Muscle of leg (tissue), 11 donors: ENCODE data around the gene GAB1. TPM values are rescaled to one million over a fixed set of nuclear protein-coding genes. Genes with fewer than 3 reads are reported as not detected.

Source experiments
- DNase-seq: peaks from one replicate; pipeline ENCODE4 v3.0.0; 2013
- H3K27ac ChIP-seq: one replicate; pipeline ENCODE4 v1.5.1; 2013; ENCODE audit warnings: mild to moderate bottlenecking, low read length, control low read depth
- H3K27me3 ChIP-seq: one replicate; pipeline ENCODE4 v1.6.1; 2013; ENCODE audit warnings: low read length; ENCODE audit not compliant: control insufficient read depth, insufficient read depth
- H3K36me3 ChIP-seq: one replicate; pipeline ENCODE4 v1.6.1; 2013; ENCODE audit warnings: low read length; ENCODE audit not compliant: control insufficient read depth, insufficient read depth
- H3K4me1 ChIP-seq: one replicate; pipeline ENCODE4 v1.6.1; 2013; ENCODE audit warnings: low read length; ENCODE audit not compliant: control insufficient read depth, insufficient read depth
- H3K4me3 ChIP-seq: one replicate; pipeline ENCODE4 v1.5.1; 2013; ENCODE audit warnings: low read length, control low read depth
- H3K9me3 ChIP-seq: replicated peaks from 2 replicates; pipeline ENCODE4 v1.6.1; 2013; ENCODE audit warnings: low read depth, low read length; ENCODE audit not compliant: control insufficient read depth
- WGBS: methylation state at CpG from one replicate; pipeline ENCODE4 v1.1.5; 2013; ENCODE audit warnings: missing lambda C conversion rate; ENCODE audit not compliant: insufficient coverage; 5-methylcytosine and 5-hydroxymethylcytosine counted together
- polyA plus RNA-seq, 8 donors: library from polyadenylated mRNA; unstranded; fragments of 120-200 nt; gene quantifications; one replicate each; pipeline versions ENCODE4 v1.2.1 to v1.2.3, GENCODE V29; 2013; ENCODE audit warnings: inconsistent platforms in 1 of 8, low replicate concordance in 1 of 8; ENCODE audit not compliant: insufficient read length in 8 of 8, insufficient read depth in 1 of 8
- total RNA-seq: library from RNA; stranded (reverse); fragments of 120-200 nt; gene quantifications from one replicate; pipeline ENCODE4 v1.2.4, GENCODE V29; 2013

GAB1 gene
- total and polyA plus RNA-seq, 9 donors = 21.5 to 43.1 (median 29.0) TPM

DNA sequence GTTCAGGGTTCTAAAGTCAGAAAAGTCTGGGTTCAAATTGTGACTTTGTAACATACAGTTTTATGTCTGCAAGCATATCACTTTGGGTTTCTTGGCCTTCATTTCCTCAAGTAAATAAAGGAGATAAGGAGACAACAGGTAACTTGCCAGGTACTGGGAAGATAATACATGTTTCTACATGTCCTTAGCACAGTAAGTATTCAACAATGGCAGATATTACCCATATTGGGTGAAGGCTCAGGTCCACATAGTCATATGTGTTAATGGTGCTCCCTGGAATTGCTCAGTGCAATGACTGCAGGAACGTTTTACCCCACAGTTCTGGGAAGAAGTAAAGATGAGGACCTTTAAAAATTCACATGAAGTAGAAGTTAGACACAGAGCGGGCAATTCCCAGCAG, 35.8 kb upstream of the GAB1 start:
- Histone ChIP-seq H3K9me3 (no peaks in the 10 kb centered on the region), H3K36me3 (no peaks in the 10 kb centered on the region), H3K27me3 (no peaks in the 10 kb centered on the region), H3K4me1 (peaks cover 4% of the 10 kb centered on the region), H3K4me3 (no peak overlapping the region), H3K27ac (no peak overlapping the region)
- DNase-seq = no peak
- 67% methylated on average over 1 of the region's 2 CpGs for WGBS

GRCh38 chr4:143302536-143302935, 34.1 kb upstream of the GAB1 start:
- H3K36me3 ChIP-seq = no peaks in the 10 kb centered on the region
- no peaks in the 10 kb centered on the region for H3K27me3 ChIP-seq
- H3K4me1 ChIP-seq = peaks cover 4% of the 10 kb centered on the region
- DNase-seq = peak; percentile 76
- no peak overlapping the region for H3K4me3 ChIP-seq
- no peak overlapping the region for H3K27ac ChIP-seq
- 0% methylated on average over 1 of the region's 1 CpG for WGBS
- H3K9me3 ChIP-seq = no peaks in the 10 kb centered on the region

GRCh38 chr4:143306788-143307187, 29.9 kb upstream of the GAB1 start:
- peaks cover 4% of the 10 kb centered on the region for H3K4me1 ChIP-seq
- no CpG with 5 or more reads among the region's 3 CpGs for WGBS
- H3K27ac ChIP-seq = no peak overlapping the region
- H3K27me3 ChIP-seq = no peaks in the 10 kb centered on the region
- no peaks in the 10 kb centered on the region for H3K9me3 ChIP-seq
- H3K4me3 ChIP-seq = no peak overlapping the region
- no peaks in the 10 kb centered on the region for H3K36me3 ChIP-seq
- no peak for DNase-seq

GRCh38 chr4:143307531-143307930, 29.1 kb upstream of the GAB1 start:
- H3K27ac ChIP-seq = no peak overlapping the region
- no peak overlapping the region for H3K4me3 ChIP-seq
- DNase-seq = no peak
- H3K27me3 ChIP-seq = no peaks in the 10 kb centered on the region
- no peaks in the 10 kb centered on the region for H3K36me3 ChIP-seq
- H3K4me1 ChIP-seq = peaks cover 4% of the 10 kb centered on the region
- no CpG with 5 or more reads among the region's 1 CpG for WGBS
- no peaks in the 10 kb centered on the region for H3K9me3 ChIP-seq

GRCh38 chr4:143308377-143308776, 28.3 kb upstream of the GAB1 start:
- no peak for DNase-seq
- Histone ChIP-seq H3K27me3 (no peaks in the 10 kb centered on the region), H3K9me3 (no peaks in the 10 kb centered on the region), H3K27ac (no peak overlapping the region), H3K36me3 (no peaks in the 10 kb centered on the region), H3K4me3 (no peak overlapping the region), H3K4me1 (no peaks in the 10 kb centered on the region)

DNA sequence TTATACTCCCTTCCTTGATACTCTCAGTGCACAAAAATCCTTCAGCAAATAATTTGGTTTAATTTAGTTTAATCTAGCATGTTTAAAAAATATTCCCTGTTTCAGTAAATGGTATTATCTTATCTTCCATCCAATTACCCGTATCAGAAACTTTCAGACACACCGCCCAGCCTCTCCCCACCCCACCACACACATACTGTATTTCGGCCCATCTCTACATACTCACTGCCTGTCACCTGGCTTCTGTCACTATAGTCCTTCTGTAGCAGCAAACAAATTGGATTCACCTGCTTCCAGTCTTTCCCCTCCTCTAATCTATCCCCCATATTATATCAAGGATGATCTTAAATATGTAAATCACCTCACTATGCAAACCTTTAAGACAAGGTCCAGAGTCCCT, 24.8 kb upstream of the GAB1 start:
- H3K36me3 ChIP-seq = no peaks in the 10 kb centered on the region
- H3K27me3 ChIP-seq = no peaks in the 10 kb centered on the region
- no peaks in the 10 kb centered on the region for H3K4me1 ChIP-seq
- no peak overlapping the region for H3K27ac ChIP-seq
- H3K4me3 ChIP-seq = no peak overlapping the region
- no peak for DNase-seq
- WGBS = 84% methylated on average over 3 of the region's 3 CpGs
- no peaks in the 10 kb centered on the region for H3K9me3 ChIP-seq

- WGBS = no CpG with 5 or more reads among the region's 1 CpG
- H3K4me1 ChIP-seq = no peaks in the 10 kb centered on the region
- no peak overlapping the region for H3K27ac ChIP-seq
- no peak overlapping the region for H3K4me3 ChIP-seq
- H3K27me3 ChIP-seq = no peaks in the 10 kb centered on the region
- H3K9me3 ChIP-seq = no peaks in the 10 kb centered on the region
- no peaks in the 10 kb centered on the region for H3K36me3 ChIP-seq
- DNase-seq = no peak
These were observed 23.2 kb upstream of the GAB1 start for GRCh38 chr4:143313521-143313920.

DNA sequence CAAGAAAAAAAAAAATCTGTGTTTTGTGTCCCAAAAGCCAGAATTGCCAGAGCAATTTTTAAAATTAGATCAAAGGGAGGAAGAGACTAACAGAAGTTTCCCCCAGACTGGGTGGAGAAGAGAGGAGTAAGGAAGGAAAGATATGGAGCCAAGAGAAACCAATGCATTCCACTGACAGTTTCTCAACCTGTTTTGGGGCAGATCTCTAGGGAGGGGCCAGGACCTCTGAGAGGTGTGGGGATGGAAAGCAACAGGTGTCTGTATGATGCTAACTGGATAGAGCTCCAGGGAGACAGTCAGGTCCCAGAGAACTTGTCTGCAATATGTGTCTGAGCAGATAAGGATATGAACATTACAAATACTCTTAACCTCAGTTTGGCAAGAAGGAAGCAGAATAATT, 22.7 kb upstream of the GAB1 start:
- H3K36me3 ChIP-seq = no peaks in the 10 kb centered on the region
- H3K4me3 ChIP-seq = no peak overlapping the region
- no peaks in the 10 kb centered on the region for H3K27me3 ChIP-seq
- H3K4me1 ChIP-seq = no peaks in the 10 kb centered on the region
- H3K27ac ChIP-seq = no peak overlapping the region
- no peak for DNase-seq
- no peaks in the 10 kb centered on the region for H3K9me3 ChIP-seq

DNA sequence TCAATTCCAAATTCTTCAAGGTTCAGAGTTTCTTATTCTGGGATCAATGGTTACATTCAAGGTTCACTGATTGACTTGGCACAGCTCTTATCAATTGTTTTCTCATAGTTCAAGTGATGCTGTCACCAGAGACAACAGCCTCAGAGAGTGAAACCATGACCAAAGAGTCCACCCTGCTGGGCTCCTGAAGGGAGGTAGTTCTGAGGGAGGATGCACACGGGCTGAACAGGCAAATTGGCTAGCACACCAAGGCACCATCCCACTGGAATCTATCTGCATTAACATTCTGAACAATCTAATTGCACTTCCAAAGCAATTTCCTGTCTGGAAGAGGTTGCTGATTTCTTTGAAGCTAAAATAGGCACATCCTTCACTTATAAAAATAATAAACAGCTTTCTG, 16.6 kb upstream of the GAB1 start:
- no peak overlapping the region for H3K4me3 ChIP-seq
- no peaks in the 10 kb centered on the region for H3K9me3 ChIP-seq
- no peaks in the 10 kb centered on the region for H3K4me1 ChIP-seq
- no peak overlapping the region for H3K27ac ChIP-seq
- H3K36me3 ChIP-seq = no peaks in the 10 kb centered on the region
- H3K27me3 ChIP-seq = no peaks in the 10 kb centered on the region
- WGBS = no CpG with 5 or more reads among the region's 1 CpG
- no peak for DNase-seq

GRCh38 chr4:143326735-143327134, 9.9 kb upstream of the GAB1 start:
- Histone ChIP-seq H3K27me3 (no peaks in the 10 kb centered on the region), H3K4me1 (no peaks in the 10 kb centered on the region), H3K27ac (no peak overlapping the region), H3K4me3 (no peak overlapping the region), H3K36me3 (no peaks in the 10 kb centered on the region), H3K9me3 (no peaks in the 10 kb centered on the region)
- no CpG with 5 or more reads among the region's 4 CpGs for WGBS
- DNase-seq = no peak

- no peak overlapping the region for H3K27ac ChIP-seq
- 100% methylated on average over 2 of the region's 6 CpGs for WGBS
- H3K27me3 ChIP-seq = no peaks in the 10 kb centered on the region
- DNase-seq = no peak
- H3K9me3 ChIP-seq = no peaks in the 10 kb centered on the region
- H3K36me3 ChIP-seq = no peaks in the 10 kb centered on the region
- no peak overlapping the region for H3K4me3 ChIP-seq
- H3K4me1 ChIP-seq = no peaks in the 10 kb centered on the region
These were observed 6.7 kb upstream of the GAB1 start for GRCh38 chr4:143329985-143330384.
